Retinal pigment epithelial cell (primary cell): Measurements from ENCODE around the gene TRIM41.
"Not testable (repeated sequence)": the region's sequence is repeated elsewhere in the genome, so short reads cannot be mapped to it uniquely, and the experiment has no call there.

ENCODE experiments used
- DNase-seq: peaks from one replicate; pipeline ENCODE4 v3.0.0-alpha.2; 2010; ENCODE audit warnings: low read depth
- H3K4me3 ChIP-seq: 2 replicates; pipeline ENCODE4 v1.5.1; 2011; ENCODE audit warnings: mild to moderate bottlenecking, low read length, control low read depth, moderate library complexity
- TF ChIP-seq, protein P1 (sequence below): conservative IDR thresholded peaks from 2 replicates; pipeline ENCODE4 v1.5.1; 2011; ENCODE audit warnings: low read depth, low read length, control low read depth, inconsistent platforms

Gene TRIM41

DNA sequence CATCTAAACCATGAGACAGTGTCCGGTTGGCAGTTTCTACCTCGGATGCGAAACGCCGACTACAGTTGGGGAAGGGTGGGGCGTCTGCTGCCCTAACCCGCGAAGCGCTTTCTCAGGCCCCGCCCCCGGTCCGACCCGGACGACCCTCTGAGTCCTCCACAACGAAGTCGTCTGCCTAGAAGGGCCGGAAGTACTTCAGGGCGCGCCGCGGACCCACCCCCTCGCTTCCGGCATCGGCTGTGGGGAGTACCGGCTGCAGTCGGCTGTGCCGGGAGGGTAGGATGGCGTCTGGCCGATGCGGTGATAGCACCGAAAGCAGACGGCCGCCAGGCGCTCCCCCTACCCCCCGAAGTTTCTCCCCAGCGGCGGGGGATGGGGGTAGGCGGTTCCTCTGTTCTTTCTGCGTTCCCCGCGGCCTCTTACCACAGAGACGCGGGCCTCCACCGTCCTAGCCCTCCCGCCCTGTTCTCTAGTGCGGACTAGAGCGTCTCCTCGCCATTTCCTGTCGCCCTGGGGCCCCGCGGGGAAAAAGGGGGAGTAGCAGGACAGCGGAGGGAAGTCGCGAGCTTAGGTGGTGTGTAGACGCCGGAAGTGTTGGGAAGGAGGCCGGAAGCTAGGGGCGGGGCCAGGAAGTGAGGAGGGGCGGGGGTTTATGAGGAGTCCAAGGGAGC is at the start of gene TRIM41:
TSS of gene TRIM41 (plus strand) at position 224 of the 671 bp plus-strand sequence. CDS start 719 bp downstream, outside the sequence.
- peak within 1 kb of the TSS; percentile 86 for H3K4me3 ChIP-seq
- DNase-seq, result peak; percentile 91
- TF ChIP-seq, protein P1, sequence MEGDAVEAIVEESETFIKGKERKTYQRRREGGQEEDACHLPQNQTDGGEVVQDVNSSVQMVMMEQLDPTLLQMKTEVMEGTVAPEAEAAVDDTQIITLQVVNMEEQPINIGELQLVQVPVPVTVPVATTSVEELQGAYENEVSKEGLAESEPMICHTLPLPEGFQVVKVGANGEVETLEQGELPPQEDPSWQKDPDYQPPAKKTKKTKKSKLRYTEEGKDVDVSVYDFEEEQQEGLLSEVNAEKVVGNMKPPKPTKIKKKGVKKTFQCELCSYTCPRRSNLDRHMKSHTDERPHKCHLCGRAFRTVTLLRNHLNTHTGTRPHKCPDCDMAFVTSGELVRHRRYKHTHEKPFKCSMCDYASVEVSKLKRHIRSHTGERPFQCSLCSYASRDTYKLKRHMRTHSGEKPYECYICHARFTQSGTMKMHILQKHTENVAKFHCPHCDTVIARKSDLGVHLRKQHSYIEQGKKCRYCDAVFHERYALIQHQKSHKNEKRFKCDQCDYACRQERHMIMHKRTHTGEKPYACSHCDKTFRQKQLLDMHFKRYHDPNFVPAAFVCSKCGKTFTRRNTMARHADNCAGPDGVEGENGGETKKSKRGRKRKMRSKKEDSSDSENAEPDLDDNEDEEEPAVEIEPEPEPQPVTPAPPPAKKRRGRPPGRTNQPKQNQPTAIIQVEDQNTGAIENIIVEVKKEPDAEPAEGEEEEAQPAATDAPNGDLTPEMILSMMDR, result peak; percentile 4

DNA sequence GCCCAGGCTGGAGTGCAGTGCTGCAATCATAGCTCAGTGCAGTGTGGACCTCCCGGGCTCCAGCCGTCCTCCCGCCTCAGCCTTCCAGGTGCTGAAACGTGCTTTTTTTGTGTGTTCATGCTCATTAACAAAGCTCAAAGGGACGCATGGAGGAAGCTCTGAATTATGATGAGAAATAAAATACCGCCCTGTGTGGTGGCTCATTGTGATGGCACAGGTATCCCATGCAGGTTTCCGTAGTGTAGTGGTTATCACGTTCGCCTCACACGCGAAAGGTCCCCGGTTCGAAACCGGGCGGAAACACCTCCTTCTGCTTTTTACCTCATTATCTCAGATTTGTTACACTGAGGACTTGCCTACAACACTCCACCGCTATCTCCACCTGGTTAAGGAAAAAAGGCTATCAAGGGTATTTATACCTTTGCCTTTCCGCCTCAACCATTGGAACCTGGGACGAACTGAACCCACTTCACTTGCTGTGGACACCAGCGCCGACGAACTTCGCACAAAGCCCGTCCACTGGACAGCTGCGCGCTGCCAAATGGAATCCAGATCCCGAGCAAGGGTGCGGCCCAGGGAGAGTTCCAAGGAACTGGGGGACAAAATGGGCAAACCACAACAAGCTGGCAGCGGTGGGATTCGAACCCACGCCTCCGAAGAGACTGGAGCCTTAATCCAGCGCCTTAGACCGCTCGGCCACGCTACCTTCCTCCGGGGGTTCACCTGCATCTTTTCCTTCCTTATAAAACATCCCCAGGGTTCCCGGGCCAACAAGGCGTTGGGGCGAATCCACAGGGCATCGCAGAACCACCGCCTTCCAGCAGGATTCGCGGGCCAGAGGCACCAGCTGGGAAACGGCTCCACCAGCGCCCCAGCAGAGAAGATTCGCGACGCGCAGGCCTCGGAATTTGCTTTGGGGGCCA is 49.4 kb upstream of the TRIM41 start:
- peak overlapping the region; percentile 2 for H3K4me3 ChIP-seq
- DNase-seq, result no peak
- TF ChIP-seq, protein P1, result no peak

DNA sequence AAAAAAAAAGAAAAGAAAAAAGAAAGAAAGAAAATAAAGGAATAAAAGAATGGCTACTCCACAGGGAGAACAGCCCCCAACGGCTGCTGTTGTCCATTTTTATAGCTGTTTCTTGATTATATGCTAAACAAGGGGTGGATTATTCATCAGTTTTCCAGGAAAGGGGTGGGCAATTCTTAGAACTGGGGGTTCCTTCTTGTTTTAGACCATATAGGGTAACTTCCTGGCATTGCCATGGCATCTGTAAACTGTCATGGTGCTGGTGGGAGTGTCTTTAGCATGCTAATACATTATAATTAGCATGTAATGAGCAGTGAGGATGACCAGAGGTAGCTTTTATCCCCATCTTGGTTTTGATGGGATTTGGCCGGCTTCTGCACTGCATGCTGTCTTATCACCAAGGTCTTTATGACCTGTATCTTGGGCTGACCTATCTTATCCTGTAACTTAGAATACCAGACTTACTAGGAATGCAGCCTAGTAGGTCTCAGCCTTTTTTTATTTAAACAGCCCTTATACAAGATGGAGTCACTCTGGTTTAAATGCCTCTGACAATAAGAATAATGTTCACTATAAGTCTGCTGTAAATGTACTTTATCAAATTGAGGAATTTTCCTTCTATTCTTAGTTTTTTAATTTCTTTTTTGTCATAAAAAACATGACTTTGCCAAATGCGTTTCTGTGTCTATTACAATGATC is 46.7 kb upstream of the TRIM41 start:
- DNase-seq, result no peak
- H3K4me3 ChIP-seq, result no peak overlapping the region
- TF ChIP-seq, protein P1, result no peak

DNA sequence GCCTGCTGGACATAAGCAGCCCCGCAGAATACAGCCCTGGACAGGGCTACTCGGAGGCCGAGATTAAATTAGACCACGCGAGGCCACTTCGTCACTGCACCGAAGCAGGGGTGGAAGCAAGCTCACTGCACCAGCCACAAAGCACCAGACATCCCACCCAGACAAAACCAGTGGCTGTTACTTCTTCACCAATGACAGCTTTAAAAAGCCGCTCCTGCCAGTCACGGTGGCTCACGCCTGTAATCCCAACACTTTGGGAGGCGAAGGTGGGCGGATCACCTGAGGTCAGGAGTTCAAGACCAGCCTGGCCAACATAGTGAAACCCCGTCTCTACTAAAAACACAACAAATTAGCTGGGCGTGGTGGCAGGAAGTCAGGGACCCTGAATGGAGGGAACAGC is 45.5 kb upstream of the TRIM41 start:
- not testable (repeated sequence) for DNase-seq

DNA sequence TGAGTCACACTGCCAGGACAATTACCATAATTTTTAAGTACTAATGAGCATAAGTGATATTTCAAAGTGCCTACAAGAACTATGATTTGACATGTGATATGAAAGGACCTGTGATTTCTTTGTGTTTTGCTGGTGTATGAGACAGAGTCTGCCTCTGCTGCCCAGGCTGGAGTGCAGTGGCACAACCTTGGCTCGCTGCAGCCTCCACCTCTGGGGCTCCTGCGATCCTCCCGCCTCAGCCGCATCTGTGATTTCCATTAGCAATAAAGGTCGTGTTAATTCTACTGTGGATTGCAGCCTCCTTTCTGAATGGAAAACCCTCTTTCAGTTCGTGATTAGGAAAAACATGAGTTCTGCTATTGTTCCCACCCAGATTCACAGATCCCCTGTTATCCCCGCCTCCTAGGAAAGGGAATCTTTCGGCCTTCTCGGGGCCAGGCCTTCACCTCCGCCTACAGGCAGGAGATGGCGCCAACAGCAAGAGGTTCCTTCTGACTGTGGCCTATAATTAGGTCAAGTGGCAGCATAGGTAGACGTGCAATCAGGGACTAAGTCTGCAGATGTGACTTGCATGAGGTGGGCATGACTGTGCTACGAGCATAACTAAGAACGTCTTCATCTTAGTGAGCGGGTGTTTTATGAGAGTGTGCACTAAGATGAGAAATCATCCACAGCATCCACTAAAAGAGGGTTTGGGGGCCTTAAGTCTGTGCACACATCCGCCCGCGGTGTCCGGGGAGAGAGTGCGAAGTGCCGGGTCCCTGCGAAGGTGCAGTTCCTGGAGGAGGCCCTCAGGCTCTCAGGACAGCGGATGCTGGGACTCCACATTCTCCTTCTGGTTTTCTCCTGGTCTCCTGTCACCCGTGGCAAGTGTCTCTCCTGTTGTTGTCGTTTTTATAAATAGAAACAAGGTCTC is 41.2 kb upstream of the TRIM41 start:
- no peak for DNase-seq
- H3K4me3 ChIP-seq, result no peak overlapping the region
- TF ChIP-seq, protein P1, result peak; percentile 92

More for the DNA sequence above, 45.5 kb upstream of the TRIM41 start:
- not testable (repeated sequence) for H3K4me3 ChIP-seq

DNA sequence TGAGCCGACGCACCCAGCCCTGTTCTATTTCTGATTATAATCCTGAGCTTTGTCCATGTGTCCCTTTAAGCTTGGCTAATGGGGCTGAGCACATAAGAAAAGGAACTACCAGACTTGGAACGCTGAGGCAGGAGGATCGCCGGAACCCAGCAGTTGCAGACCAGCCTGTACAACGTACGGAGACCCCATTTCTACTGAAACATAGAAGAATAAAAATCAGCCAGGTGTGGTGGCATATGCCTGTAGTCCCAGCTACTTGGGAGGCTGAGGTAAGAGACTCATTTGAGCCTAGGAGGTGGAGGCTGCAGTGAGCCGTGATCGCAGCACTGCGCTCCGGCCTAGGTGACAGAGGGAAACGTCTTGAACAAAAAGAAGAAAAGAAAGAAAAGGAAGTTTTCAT is 40.4 kb upstream of the TRIM41 start:
- TF ChIP-seq, protein P1, result no peak
- no peak for DNase-seq
- no peak overlapping the region for H3K4me3 ChIP-seq
